GM19240 (cell line): ENCODE data around the gene ARHGEF11.

Experiments
- DNase-seq: peaks from one replicate; pipeline ENCODE4 v3.0.0; 2011; ENCODE audit warnings: low spot score; ENCODE audit not compliant: insufficient read length

ARHGEF11 gene

GRCh38 chr1:157047062-157047410, 1.5 kb upstream of the ARHGEF11 start:
- no peak for DNase-seq

DNA sequence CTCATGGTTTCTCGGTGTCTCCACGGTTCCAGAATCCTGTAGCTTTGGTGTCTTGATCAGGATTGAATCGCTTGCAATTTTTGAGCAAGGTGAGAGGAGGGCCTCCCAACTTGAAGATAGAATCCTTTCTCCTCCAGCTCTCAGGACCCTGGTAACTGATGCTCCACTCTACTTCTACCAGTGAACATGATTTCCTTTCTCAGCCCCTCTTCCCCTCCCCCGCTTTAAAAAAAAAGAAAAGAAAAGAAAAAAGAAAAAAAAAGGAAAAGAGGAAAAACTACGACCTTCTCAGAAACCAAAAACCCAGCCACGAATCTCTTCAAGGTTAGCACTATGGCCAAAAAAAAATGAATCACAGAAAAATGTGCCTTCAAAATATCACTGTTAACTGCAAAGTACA, 1.2 kb downstream of the ARHGEF11 start:
- DNase-seq, result no peak

DNA sequence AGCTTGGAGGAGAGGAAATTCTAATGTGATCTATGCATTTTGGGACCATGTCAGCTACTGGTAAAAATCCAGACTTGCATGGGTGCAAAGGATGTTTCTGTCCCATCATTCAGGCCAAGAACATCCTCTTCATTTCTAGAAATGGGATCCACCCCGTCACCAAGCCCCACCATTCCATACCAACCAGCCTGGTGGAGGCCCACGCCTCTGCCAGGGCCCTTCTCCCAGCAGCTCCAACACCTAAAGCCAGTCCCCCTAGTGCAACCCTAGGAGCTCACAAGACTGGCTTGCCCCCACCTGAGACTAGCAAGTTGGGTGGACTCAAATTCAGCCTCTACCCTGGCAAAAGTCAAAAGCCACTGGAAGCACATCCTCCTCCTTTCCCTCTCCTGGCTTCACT, 1.9 kb downstream of the ARHGEF11 start:
- no peak for DNase-seq

DNA sequence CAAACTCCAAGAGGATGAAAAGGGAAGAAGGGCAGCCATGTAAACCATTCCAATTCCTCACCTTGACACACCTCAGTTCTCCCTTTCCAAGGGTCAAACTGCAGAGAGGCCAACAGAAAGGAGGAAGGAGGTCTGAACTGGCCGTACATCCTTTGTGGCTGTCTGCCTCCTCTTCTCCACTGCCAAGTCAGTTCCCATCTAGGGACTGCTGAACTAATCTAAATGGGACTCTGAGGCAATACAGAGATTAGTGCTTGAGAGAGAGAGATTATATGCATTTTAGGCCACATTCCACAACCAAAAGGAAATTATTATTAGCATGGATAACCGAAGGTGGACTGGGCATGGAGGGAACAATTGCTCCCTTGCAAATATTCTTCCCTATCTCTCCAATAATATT, 2.7 kb downstream of the ARHGEF11 start:
- no peak for DNase-seq

DNA sequence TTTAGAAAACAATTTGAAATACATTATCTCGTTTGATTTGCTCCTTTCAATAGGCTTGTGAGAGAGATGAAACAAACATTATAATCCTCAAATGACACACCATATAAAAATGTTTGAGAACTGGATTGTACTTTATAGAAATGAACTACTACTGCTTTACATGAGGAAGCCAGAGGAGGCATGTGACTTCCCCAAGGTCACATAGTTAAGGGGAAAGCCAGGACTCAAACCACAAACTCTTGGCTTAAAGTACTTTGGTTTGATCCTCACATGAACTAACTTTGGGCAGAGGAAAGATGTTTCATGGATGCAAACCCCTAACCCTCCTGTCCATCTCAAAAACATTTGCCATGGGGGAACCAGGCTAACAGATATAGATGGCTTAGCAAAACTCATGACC, 4.7 kb downstream of the ARHGEF11 start:
- no peak for DNase-seq

- no peak for DNase-seq
Observed at GRCh38 chr1:157035121-157035520, 10.4 kb downstream of the ARHGEF11 start.

GRCh38 chr1:157034137-157034800, 11.3 kb downstream of the ARHGEF11 start:
- DNase-seq, result no peak

DNA sequence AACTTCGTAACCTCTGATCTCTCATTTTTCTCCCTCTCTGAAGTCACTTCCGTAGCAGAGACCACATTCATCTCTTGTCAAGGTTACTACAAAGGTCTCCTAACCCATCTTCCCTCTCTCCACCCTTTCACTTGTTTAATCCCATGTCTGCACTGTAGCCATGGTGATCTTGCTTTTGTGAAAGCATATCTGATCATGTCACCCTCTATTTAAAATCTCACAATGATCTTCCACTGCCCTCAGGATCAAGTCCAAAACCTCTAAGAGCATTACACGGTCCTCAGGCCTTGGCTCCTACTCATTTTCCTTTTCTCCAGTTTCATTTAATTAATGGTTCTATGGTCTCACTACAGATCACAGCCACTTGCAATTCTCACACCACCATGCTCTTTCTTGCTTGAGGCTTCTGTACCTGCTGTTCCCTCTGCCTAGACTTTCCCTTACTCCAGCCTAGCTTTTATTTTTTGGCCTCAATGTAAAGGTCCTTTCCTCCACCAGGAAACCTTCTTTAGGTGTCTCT, 12.1 kb downstream of the ARHGEF11 start:
- DNase-seq, result no peak

DNA sequence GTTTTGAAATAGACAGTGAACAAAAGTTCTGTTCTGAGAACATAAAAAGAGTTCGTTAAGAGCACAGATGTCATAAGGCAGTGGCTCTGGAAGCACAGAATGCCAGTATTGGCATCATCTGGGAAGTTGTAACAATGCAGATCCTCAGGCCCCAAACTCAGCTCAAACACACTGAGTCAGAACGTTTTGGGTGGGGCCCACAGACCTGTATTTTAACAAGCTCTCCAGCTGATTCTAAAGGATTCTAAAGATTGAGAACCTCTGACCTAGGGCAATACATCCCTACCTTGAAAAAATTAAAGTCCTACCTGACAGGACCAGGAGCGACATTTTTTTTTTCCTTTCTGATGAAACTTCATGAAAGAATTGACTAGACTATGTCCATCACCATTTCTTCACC, 13.2 kb downstream of the ARHGEF11 start:
- DNase-seq, result no peak

GRCh38 chr1:157030728-157031127, 14.8 kb downstream of the ARHGEF11 start:
- DNase-seq, result no peak

- no peak for DNase-seq
Observed at GRCh38 chr1:157028674-157029073, 16.9 kb downstream of the ARHGEF11 start.

- no peak for DNase-seq
Observed at GRCh38 chr1:157025856-157026255, 19.7 kb downstream of the ARHGEF11 start.

GRCh38 chr1:157025385-157025784, 20.2 kb downstream of the ARHGEF11 start:
- no peak for DNase-seq

GRCh38 chr1:157021688-157022087, 23.9 kb downstream of the ARHGEF11 start:
- no peak for DNase-seq

DNA sequence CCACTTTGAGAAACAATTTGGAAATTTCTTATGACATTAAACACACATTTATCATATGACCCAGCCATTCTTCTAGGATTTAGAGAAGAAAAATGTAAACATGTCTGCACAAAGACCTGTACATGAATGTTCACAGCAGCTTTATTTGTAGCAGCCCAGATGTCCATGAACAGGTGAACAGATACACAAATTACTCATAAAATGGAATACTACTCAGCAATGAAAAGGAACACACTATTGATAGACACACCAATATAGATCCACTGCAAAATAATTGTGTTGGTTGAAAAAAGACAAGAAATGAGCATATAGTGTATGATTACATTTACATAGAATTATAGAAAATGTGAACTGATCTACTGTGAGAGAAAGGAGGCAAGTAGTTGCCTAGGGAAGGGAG, 26.1 kb downstream of the ARHGEF11 start:
- no peak for DNase-seq

DNA sequence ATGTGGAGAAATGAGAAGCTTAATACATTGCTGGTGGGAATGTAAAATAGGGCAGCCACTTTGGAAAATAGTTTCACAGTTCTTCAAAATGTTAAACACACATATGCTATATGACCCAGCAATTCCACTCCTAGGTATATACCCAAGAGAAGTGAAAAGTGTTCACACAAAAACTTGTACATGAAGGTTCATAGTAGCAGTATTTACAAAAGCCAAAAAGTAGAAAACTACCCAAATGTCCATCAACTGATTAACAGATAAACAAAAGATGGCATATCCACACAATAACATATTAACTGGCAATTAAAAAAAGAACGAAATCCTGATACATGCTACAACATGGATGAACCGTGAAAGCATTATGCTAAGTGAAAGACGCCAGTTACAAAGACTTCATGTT, 33.7 kb downstream of the ARHGEF11 start:
- no peak for DNase-seq

- DNase-seq, result no peak
Observed at GRCh38 chr1:157008502-157008901, 37.0 kb downstream of the ARHGEF11 start.

GRCh38 chr1:157007306-157007705, 38.2 kb downstream of the ARHGEF11 start:
- DNase-seq, result no peak

GRCh38 chr1:157006676-157007075, 38.9 kb downstream of the ARHGEF11 start:
- no peak for DNase-seq

- DNase-seq, result no peak
Observed at GRCh38 chr1:157005965-157006364, 39.6 kb downstream of the ARHGEF11 start.

GRCh38 chr1:157004806-157005205, 40.7 kb downstream of the ARHGEF11 start:
- DNase-seq, result no peak

GRCh38 chr1:157004327-157004726, 41.2 kb downstream of the ARHGEF11 start:
- no peak for DNase-seq

GRCh38 chr1:157001304-157001703, 44.2 kb downstream of the ARHGEF11 start:
- DNase-seq, result no peak

DNA sequence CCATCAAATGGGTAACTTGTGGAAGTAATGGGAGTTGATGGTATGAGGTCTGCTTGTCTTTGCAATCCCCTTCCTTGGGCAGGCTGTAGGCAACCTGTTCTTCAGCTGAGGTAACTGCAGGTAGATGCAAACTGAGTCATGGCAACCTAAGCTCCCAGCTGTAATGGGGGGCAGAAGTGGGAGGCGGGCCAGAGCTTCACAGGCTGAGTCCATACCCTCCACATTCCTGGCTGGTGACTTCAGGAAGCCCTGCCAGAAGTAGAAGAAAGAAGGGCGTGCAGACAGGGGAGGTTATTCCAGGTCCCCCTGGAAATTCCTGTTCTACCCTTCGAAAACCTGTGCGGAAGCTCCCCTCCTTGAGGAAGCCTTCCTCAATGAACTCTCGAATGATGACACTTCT, 44.9 kb downstream of the ARHGEF11 start:
- no peak for DNase-seq
